BJ (cell line): ENCODE data around the gene DPP10. TPM values are rescaled to one million over a fixed set of nuclear protein-coding genes. Genes with fewer than 3 reads are reported as not detected.

Experiments
- CTCF ChIA-PET: fragments of 350-600 bp; formaldehyde crosslinking; extraction: SDS; loops from one replicate; lab custom pipeline; 2021; ENCODE audit warnings: antibody characterized with exemption, inconsistent platforms; lab: Yijun Ruan, JAX
- POLR2A ChIA-PET: fragments of 300-600 bp; sonication (Branson Sonifier 250); formaldehyde crosslinking; extraction: SDS; loops from one replicate; lab custom pipeline; 2021; ENCODE audit warnings: antibody characterized with exemption; lab: Charles Lee
- DNase-seq: peaks from one replicate; pipeline ENCODE4 v3.0.0-alpha.2; 2011; ENCODE audit warnings: low read depth
- H3K27me3 ChIP-seq: 2 replicates; pipeline ENCODE4 v1.6.0; 2011; ENCODE audit warnings: low read length; ENCODE audit not compliant: control insufficient read depth, insufficient read depth
- H3K36me3 ChIP-seq: 2 replicates; pipeline ENCODE4 v1.5.1; 2011; ENCODE audit warnings: low read length; ENCODE audit not compliant: control insufficient read depth, insufficient read depth
- H3K4me3 ChIP-seq: 2 replicates; pipeline ENCODE4 v1.5.1; 2011; ENCODE audit warnings: low read depth, mild to moderate bottlenecking, control low read depth, low read length
- CTCF ChIP-seq: IDR thresholded peaks from 2 replicates; pipeline ENCODE4 v1.5.1; 2011; ENCODE audit warnings: low read depth, mild to moderate bottlenecking, control low read depth, inconsistent platforms, low read length, moderate library complexity; ENCODE audit not compliant: insufficient read depth
- polyA plus RNA-seq: library from polyadenylated mRNA; depleted of rRNA; stranded (reverse); fragments of >200 nt; gene quantifications from 2 replicates; pipeline ENCODE4 v1.2.3, GENCODE V29; 2011

The DPP10 gene
- polyA plus RNA-seq, 1 experiment: not detected

DNA sequence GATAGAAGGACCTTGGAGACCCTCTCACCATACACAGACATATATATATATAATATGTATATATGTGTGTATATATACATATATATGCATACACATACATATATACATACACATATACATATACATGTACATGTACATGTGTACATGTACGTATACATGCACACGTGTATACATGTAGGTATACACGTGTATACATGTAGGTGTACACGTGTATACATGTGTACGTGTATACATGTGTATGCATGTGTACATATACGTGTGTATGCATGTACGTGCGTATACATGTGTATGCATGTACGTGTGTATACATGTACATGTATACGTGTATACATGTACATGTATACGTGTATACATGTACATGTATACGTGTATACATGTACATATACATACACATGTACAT, 54.5 kb downstream of the DPP10 start:
- no peak for TF ChIP-seq CTCF
- DNase-seq: no peak
- ChIA-PET POLR2A (no interaction called here), CTCF (no interaction called here)
- Histone ChIP-seq H3K4me3 (no peak overlapping the region), H3K36me3 (no peaks in the 10 kb centered on the region), H3K27me3 (no peaks in the 10 kb centered on the region)

- POLR2A ChIA-PET: no interaction called here
- no peak overlapping the region for H3K4me3 ChIP-seq
- TF ChIP-seq CTCF: no peak
- H3K36me3 ChIP-seq: no peaks in the 10 kb centered on the region
- no peaks in the 10 kb centered on the region for H3K27me3 ChIP-seq
- DNase-seq: no peak
- CTCF ChIA-PET: no interaction called here
These were observed 56.7 kb downstream of the DPP10 start for GRCh38 chr2:114499101-114499500.

- Histone ChIP-seq H3K27me3 (no peaks in the 10 kb centered on the region), H3K36me3 (no peaks in the 10 kb centered on the region), H3K4me3 (no peak overlapping the region)
- ChIA-PET POLR2A (no interaction called here), CTCF (no interaction called here)
- no peak for DNase-seq
- no peak for TF ChIP-seq CTCF
These were observed 65.3 kb downstream of the DPP10 start for GRCh38 chr2:114507744-114508143.

DNA sequence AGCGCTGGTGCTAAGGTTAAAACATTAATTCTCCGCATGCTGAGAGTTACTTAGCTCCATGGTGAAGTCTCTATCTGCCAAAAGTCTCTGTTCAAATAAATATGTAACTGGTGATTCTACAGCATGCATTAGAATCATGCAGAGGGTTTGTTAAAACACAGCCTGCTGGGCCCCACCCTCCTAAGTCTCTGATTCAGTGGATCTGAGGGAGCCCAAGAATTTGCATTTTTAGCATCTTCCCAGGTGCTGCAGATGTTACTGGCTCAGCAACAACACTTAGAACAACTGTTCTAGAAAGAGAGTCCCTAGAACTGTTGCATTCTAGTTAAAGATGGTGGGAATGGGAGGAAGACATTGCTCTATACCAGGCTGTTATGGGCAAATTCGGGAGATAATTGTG, 73.4 kb downstream of the DPP10 start:
- ChIA-PET CTCF (interaction anchor here (0.6 kb wide), 1 partner anchor 440 kb away, joined by 3 read pairs; no protein-coding TSS in a partner anchor), POLR2A (no interaction called here)
- Histone ChIP-seq H3K27me3 (no peaks in the 10 kb centered on the region), H3K36me3 (no peaks in the 10 kb centered on the region), H3K4me3 (no peak overlapping the region)
- no peak for TF ChIP-seq CTCF
- no peak for DNase-seq

- Histone ChIP-seq H3K36me3 (no peaks in the 10 kb centered on the region), H3K27me3 (no peaks in the 10 kb centered on the region), H3K4me3 (no peak overlapping the region)
- TF ChIP-seq CTCF: no peak
- CTCF ChIA-PET: interaction anchor here (1.0 kb wide), 1 partner anchor 13 kb away, joined by 3 read pairs; no protein-coding TSS in a partner anchor
- POLR2A ChIA-PET: no interaction called here
- DNase-seq: no peak
These were observed 75.1 kb downstream of the DPP10 start for GRCh38 chr2:114517580-114517979.
